IMR-90 (cell line): ENCODE data around the gene ADAMTS16. TPM values are rescaled to one million over a fixed set of nuclear protein-coding genes. Genes with fewer than 3 reads are reported as not detected.

Experiments
- ATAC-seq: fragments of 200-7000 bp; cut with Tn5 transposase; 2 replicates; pipeline ENCODE4 v1.9.1; 2020; ENCODE audit warnings: low read depth, mild to moderate bottlenecking, moderate library complexity
- BruUV-seq: library from RNA; stranded (reverse); fragments of 400-500 nt; replicated peaks from 2 replicates; lab custom pipeline; 2021; lab: Mats Ljungman, UMichigan
- CTCF ChIA-PET: fragments of 300-600 bp; formaldehyde crosslinking; extraction: SDS; loops from one replicate; lab custom pipeline; 2021; ENCODE audit warnings: antibody characterized with exemption; lab: Yijun Ruan, JAX
- POLR2A ChIA-PET: fragments of 300-600 bp; sonication (Branson Sonifier 250); formaldehyde crosslinking; loops from one replicate; lab custom pipeline; 2022; ENCODE audit warnings: antibody characterized with exemption; ENCODE audit not compliant: unreplicated experiment; lab: Charles Lee
- DNase-seq: peaks from one replicate; pipeline ENCODE4 v3.0.0; 2013
- H2AFZ ChIP-seq: replicated peaks from 2 replicates; pipeline ENCODE3; 2013; ENCODE audit warnings: low read length, mild to moderate bottlenecking; ENCODE audit not compliant: poor library complexity
- H2AK5ac ChIP-seq: 2 replicates; pipeline ENCODE4 v1.6.1; 2013; ENCODE audit warnings: low read depth, low read length, inconsistent platforms
- H2AK9ac ChIP-seq: replicated peaks from 2 replicates; pipeline ENCODE3; 2013; ENCODE audit warnings: mild to moderate bottlenecking, low read depth, low read length, moderate library complexity; ENCODE audit not compliant: poor library complexity
- H2BK120ac ChIP-seq: 2 replicates; pipeline ENCODE4 v1.6.1; 2013; ENCODE audit warnings: low read depth, low read length, inconsistent platforms
- H2BK15ac ChIP-seq: 3 replicates; pipeline ENCODE4 v1.6.1; 2013; ENCODE audit warnings: low read depth, low read length, inconsistent platforms
- H2BK20ac ChIP-seq: 2 replicates; pipeline ENCODE4 v1.6.1; 2013; ENCODE audit warnings: low read depth, mild to moderate bottlenecking, inconsistent platforms, low read length, moderate library complexity
- H2BK5ac ChIP-seq: 2 replicates; pipeline ENCODE4 v1.6.1; 2013; ENCODE audit warnings: mild to moderate bottlenecking, low read depth, low read length, inconsistent platforms; ENCODE audit not compliant: poor library complexity, severe bottlenecking
- H3K14ac ChIP-seq: replicated peaks from 2 replicates; pipeline ENCODE4 v1.6.1; 2013; ENCODE audit warnings: low read depth, low read length, inconsistent platforms
- H3K18ac ChIP-seq: 2 replicates; pipeline ENCODE4 v1.6.1; 2013; ENCODE audit warnings: low read depth, low read length, control low read depth
- H3K23ac ChIP-seq: 2 replicates; pipeline ENCODE4 v1.6.1; 2013; ENCODE audit warnings: low read depth, low read length, inconsistent platforms
- H3K27ac ChIP-seq: 2 replicates; pipeline ENCODE4 v1.5.1; 2013; ENCODE audit warnings: mild to moderate bottlenecking, control low read depth, low read length; ENCODE audit not compliant: insufficient read depth
- H3K27me3 ChIP-seq: 2 replicates; pipeline ENCODE4 v1.6.1; 2013; ENCODE audit warnings: low read length; ENCODE audit not compliant: control insufficient read depth, insufficient read depth
- H3K36me3 ChIP-seq: 2 replicates; pipeline ENCODE4 v1.6.1; 2013; ENCODE audit warnings: low read length, mixed read lengths; ENCODE audit not compliant: control insufficient read depth, insufficient read depth
- H3K4ac ChIP-seq: 2 replicates; pipeline ENCODE4 v1.6.1; 2013; ENCODE audit warnings: low read depth, low read length, inconsistent platforms
- H3K4me1 ChIP-seq: 2 replicates; pipeline ENCODE4 v1.6.1; 2013; ENCODE audit warnings: low read length, mixed read lengths; ENCODE audit not compliant: control insufficient read depth, insufficient read depth
- H3K4me2 ChIP-seq: 2 replicates; pipeline ENCODE4 v1.6.1; 2013; ENCODE audit warnings: low read depth, mild to moderate bottlenecking, control low read depth, low read length, moderate library complexity
- H3K4me3 ChIP-seq: 2 replicates; pipeline ENCODE4 v1.5.1; 2013; ENCODE audit warnings: low read depth, mild to moderate bottlenecking, control low read depth, low read length, moderate library complexity; ENCODE audit not compliant: insufficient read depth
- H3K56ac ChIP-seq: 2 replicates; pipeline ENCODE4 v1.6.1; 2013; ENCODE audit warnings: low read length, inconsistent platforms; ENCODE audit not compliant: insufficient read depth; ENCODE audit errors: extremely low read depth
- H3K79me1 ChIP-seq, 2 experiments: 2 replicates each; pipeline ENCODE4 v1.6.1; 2013; ENCODE audit warnings: low read length in 2 of 2, inconsistent platforms in 1 of 2, low read depth in 1 of 2
- H3K9ac ChIP-seq: 2 replicates; pipeline ENCODE4 v1.6.1; 2013; ENCODE audit warnings: low read depth, low read length, control low read depth
- H3K9me1 ChIP-seq: 2 replicates; pipeline ENCODE4 v1.6.1; 2013; ENCODE audit warnings: low read length, inconsistent platforms; ENCODE audit not compliant: insufficient read depth
- H3K9me3 ChIP-seq: 2 replicates; pipeline ENCODE4 v1.6.1; 2013; ENCODE audit warnings: low read length; ENCODE audit not compliant: control insufficient read depth, insufficient read depth
- H4K20me1 ChIP-seq: 2 replicates; pipeline ENCODE4 v1.6.1; 2013; ENCODE audit warnings: low read length, inconsistent platforms; ENCODE audit not compliant: insufficient read depth
- H4K5ac ChIP-seq: 2 replicates; pipeline ENCODE4 v1.6.1; 2013; ENCODE audit warnings: mild to moderate bottlenecking, low read depth, low read length, control low read depth
- H4K8ac ChIP-seq, 2 experiments: 2 replicates each; pipeline ENCODE4 v1.6.1; 2013; ENCODE audit warnings: low read depth in 2 of 2, low read length in 2 of 2, control low read depth in 1 of 2, inconsistent platforms in 1 of 2
- H4K91ac ChIP-seq: 2 replicates; pipeline ENCODE4 v1.6.1; 2013; ENCODE audit warnings: low read depth, low read length, inconsistent platforms; ENCODE audit not compliant: insufficient read depth
- CHD1 ChIP-seq: IDR thresholded peaks from 2 replicates; pipeline ENCODE4 v1.6.1; 2012; ENCODE audit warnings: low read depth, low read length, improper control_type of control experiment
- CTCF ChIP-seq: conservative IDR thresholded peaks from 2 replicates; pipeline ENCODE4 v1.5.1; 2012; ENCODE audit warnings: mild to moderate bottlenecking, low read depth, low read length, improper control_type of control experiment
- ELK1 ChIP-seq: fragments of 150-350 bp; IDR thresholded peaks from 2 replicates; pipeline ENCODE4 v1.6.1; 2016; ENCODE audit warnings: low read depth, mild to moderate bottlenecking, low read length, moderate library complexity, borderline replicate concordance
- MAZ ChIP-seq: IDR thresholded peaks from 2 replicates; pipeline ENCODE4 v1.6.1; 2012; ENCODE audit warnings: low read depth, mild to moderate bottlenecking, low read length, improper control_type of control experiment, moderate library complexity, borderline replicate concordance
- POLR2A ChIP-seq: IDR thresholded peaks from 2 replicates; pipeline ENCODE4 v1.6.1; 2012; ENCODE audit warnings: mild to moderate bottlenecking, low read depth, low read length
- WGBS, 2 experiments: methylation state at CpG; one replicate each; pipeline versions ENCODE4 v1.1.5 to v1.1.7; 2013; ENCODE audit warnings: missing lambda C conversion rate in 2 of 2; ENCODE audit not compliant: insufficient read length in 1 of 2; ENCODE audit errors: extremely low coverage in 2 of 2; 5-methylcytosine and 5-hydroxymethylcytosine counted together
- dilution Hi-C: fragments of 300-500 bp; cut with HindIII; formaldehyde crosslinking; loops from one replicate; pipeline ENCODE4 v1.14.3; 2018; ENCODE audit warnings: low sequenced_read_pairs; ENCODE audit not compliant: unreplicated experiment
- in situ Hi-C: fragments of 300-500 bp; cut with MboI; formaldehyde crosslinking; loops from 3 replicates; pipeline ENCODE4 v1.14.3; 2019; ENCODE audit warnings: low sequenced_read_pairs, inconsistent platforms, mixed read lengths
- intact Hi-C: fragments of 100-400 bp; cut with micrococcal nuclease; formaldehyde crosslinking; loops from 2 replicates; pipeline ENCODE4 v1.10.0; 2022
- polyA plus RNA-seq, 3 experiments: library from polyadenylated mRNA; depleted of rRNA; stranded (reverse); fragments of >200 nt; gene quantifications; 2 replicates each; pipeline ENCODE4 v1.2.3, GENCODE V29; 2012; ENCODE audit warnings: low replicate concordance in 1 of 3
- total RNA-seq: library from RNA; depleted of rRNA; stranded (reverse); fragments of >200 nt; gene quantifications from 2 replicates; pipeline ENCODE4 v1.2.3, GENCODE V29; 2012

ADAMTS16 gene
- total and polyA plus RNA-seq, 2 of the 4 experiments (the other 2 are of a cell fraction) = 0.09 to 0.18 TPM

GRCh38 chr5:5219541-5219940, 79.4 kb downstream of the ADAMTS16 start:
- intact Hi-C loops (no loop called here), in situ Hi-C loops (no loop called here), dilution Hi-C loops (no loop called here)
- H2BK15ac ChIP-seq = no peak overlapping the region
- no peak overlapping the region for H3K56ac ChIP-seq
- H3K23ac ChIP-seq = no peak overlapping the region
- DNase-seq = no peak
- no peak overlapping the region for H3K27ac ChIP-seq
- no peaks in the 10 kb centered on the region for H3K9me1 ChIP-seq
- H4K5ac ChIP-seq = no peak overlapping the region
- ChIA-PET CTCF (no interaction called here), POLR2A (no interaction called here)
- no peak overlapping the region for H4K8ac ChIP-seq
- H2BK20ac ChIP-seq = no peak overlapping the region
- WGBS, 2 experiments = 83% methylated on average over 1 of the region's 3 CpGs; no CpG with 5 or more reads in 1 of the 2 experiments
- H2BK120ac ChIP-seq = no peak overlapping the region
- H2BK5ac ChIP-seq = no peak overlapping the region
- H3K9me3 ChIP-seq = peaks cover 10% of the 10 kb centered on the region
- no peaks in the 10 kb centered on the region for H3K36me3 ChIP-seq
- TF ChIP-seq CHD1 (no peak), ELK1 (no peak), MAZ (no peak), POLR2A (no peak), CTCF (no peak)
- no peak overlapping the region for H3K9ac ChIP-seq
- no peak overlapping the region for H3K18ac ChIP-seq
- H3K14ac ChIP-seq = no peak overlapping the region
- BruUV-seq = no TSS peak
- no peak overlapping the region for H3K4ac ChIP-seq
- no peak overlapping the region for H2AK9ac ChIP-seq
- no peak for ATAC-seq
- H3K4me2 ChIP-seq = no peak overlapping the region
- H3K79me1 ChIP-seq = no peaks in the 10 kb centered on the region
- no peak overlapping the region for H2AFZ ChIP-seq
- H4K20me1 ChIP-seq = no peaks in the 10 kb centered on the region
- no peaks in the 10 kb centered on the region for H3K27me3 ChIP-seq
- H2AK5ac ChIP-seq = no peak overlapping the region
- H4K91ac ChIP-seq = no peak overlapping the region
- H3K4me3 ChIP-seq = no peak overlapping the region
- H3K4me1 ChIP-seq = no peaks in the 10 kb centered on the region
